ENCODE measurements around the gene TGFB2. TPM values are rescaled to one million over a fixed set of nuclear protein-coding genes. Genes with fewer than 3 reads are reported as not detected.

The TGFB2 gene
- polyA plus RNA-seq, 2 of the 4 experiments (the other 2 are of a cell fraction) = 29.7 to 65.8 TPM

DNA sequence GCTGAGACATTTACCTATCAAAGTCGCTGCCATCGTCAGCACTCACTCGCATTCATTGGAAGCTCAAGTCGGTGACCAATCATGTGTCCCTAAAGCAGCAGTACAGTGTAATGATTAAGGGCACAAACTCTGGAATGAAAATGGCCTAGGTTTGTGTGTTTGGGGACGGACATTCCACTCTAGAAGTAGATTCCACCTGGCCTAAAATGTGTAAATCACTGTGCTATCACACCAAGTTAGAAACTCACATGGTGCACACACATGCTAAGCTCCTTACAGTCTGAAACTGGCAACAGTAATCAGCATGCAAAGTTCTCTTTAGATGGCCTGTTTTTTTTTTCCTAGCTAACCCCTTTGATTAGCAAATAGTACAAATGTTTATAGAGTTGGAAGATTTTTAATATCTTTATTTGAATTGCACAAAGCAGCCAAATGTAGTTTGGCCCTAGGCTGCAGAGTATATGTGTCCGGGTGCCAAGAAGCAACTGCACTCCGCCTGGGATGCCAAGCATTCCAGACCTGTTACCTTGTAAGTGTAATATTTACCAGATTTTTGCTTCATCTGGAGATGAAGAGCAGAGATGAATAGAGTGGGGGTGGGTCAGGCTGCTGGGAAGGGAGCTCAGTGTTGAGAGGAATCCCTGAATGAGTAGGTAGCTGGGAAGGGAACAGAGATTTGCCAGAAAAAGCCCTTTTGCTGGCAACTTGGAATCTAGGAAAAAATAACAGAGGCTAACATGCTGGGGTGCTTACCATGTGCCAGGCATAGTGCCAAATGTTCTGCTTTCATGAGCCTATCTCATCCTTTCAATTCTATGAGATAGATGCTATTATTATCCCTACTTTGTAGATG is 35.2 kb downstream of the TGFB2 start (continued):
- TF ChIP-seq BHLHE40 (IDR thresholded peaks at IDR 0.05; ENCODE audit: low read depth, low read length) (no peak), POLR2AphosphoS2 (conservative IDR thresholded peaks at IDR 0.05; ENCODE audit: low read length) (no peak), HOXB5 (CRISPR knock-in tag; IDR thresholded peaks at IDR 0.05) (no peak), TP53 (CRISPR knock-in tag; IDR thresholded peaks at IDR 0.05) (no peak), MYC (IDR thresholded peaks at IDR 0.05; ENCODE audit: borderline replicate concordance, low read length) (no peak), JUNB (IDR thresholded peaks at IDR 0.05) (peak; percentile 95), EHMT2 (IDR thresholded peaks at IDR 0.05; ENCODE audit: low read depth) (no peak), NR3C1 (IDR thresholded peaks at IDR 0.05) (no peak), CHD4 (IDR thresholded peaks at IDR 0.05; ENCODE audit: borderline replicate concordance) (no peak), RCOR1 (IDR thresholded peaks at IDR 0.05; ENCODE audit: low read depth, low read length) (no peak), ESRRA (IDR thresholded peaks at IDR 0.05; ENCODE audit: borderline replicate concordance, low read length) (no peak), ZNF302 (CRISPR knock-in tag; IDR thresholded peaks at IDR 0.05) (peak; percentile 81), EHF (CRISPR knock-in tag; IDR thresholded peaks at IDR 0.05) (0 out of 2 replicates have a peak, but pooled peaks have one; percentile 7), GATA3 (IDR thresholded peaks at IDR 0.05; ENCODE audit: borderline replicate concordance) (peak; percentile 99), NFE2L2 (conservative IDR thresholded peaks at IDR 0.05; ENCODE audit: low read length) (no peak), HEYL (CRISPR knock-in tag; IDR thresholded peaks at IDR 0.05) (no peak), HOXB13 (CRISPR knock-in tag; IDR thresholded peaks at IDR 0.05; ENCODE audit: low read depth) (0 out of 2 replicates have a peak, but pooled peaks have one; percentile 15), KDM5A (IDR thresholded peaks at IDR 0.05) (no peak), SREBF2 (IDR thresholded peaks at IDR 0.05) (no peak), NPAS2 (CRISPR knock-in tag; IDR thresholded peaks at IDR 0.05; ENCODE audit: borderline replicate concordance) (no peak)
- TF ChIP-seq, protein P1, sequence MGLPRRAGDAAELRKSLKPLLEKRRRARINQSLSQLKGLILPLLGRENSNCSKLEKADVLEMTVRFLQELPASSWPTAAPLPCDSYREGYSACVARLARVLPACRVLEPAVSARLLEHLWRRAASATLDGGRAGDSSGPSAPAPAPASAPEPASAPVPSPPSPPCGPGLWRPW (IDR thresholded peaks at IDR 0.05) = peak; percentile 51; the same call in 1 of the 2 replicates
- TF ChIP-seq, protein P2, sequence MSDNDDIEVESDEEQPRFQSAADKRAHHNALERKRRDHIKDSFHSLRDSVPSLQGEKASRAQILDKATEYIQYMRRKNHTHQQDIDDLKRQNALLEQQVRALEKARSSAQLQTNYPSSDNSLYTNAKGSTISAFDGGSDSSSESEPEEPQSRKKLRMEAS (IDR thresholded peaks at IDR 0.05) = peak; percentile 88
- TF ChIP-seq, protein P3, sequence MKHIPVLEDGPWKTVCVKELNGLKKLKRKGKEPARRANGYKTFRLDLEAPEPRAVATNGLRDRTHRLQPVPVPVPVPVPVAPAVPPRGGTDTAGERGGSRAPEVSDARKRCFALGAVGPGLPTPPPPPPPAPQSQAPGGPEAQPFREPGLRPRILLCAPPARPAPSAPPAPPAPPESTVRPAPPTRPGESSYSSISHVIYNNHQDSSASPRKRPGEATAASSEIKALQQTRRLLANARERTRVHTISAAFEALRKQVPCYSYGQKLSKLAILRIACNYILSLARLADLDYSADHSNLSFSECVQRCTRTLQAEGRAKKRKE (CRISPR knock-in tag; IDR thresholded peaks at IDR 0.05; ENCODE audit: low read depth) = peak; percentile 12; the same call in 1 of the 2 replicates
- TF ChIP-seq, protein P4, sequence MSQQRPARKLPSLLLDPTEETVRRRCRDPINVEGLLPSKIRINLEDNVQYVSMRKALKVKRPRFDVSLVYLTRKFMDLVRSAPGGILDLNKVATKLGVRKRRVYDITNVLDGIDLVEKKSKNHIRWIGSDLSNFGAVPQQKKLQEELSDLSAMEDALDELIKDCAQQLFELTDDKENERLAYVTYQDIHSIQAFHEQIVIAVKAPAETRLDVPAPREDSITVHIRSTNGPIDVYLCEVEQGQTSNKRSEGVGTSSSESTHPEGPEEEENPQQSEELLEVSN (IDR thresholded peaks at IDR 0.05; ENCODE audit: borderline replicate concordance, low read depth) = peak; percentile 43; the same call in 1 of the 2 replicates
- TF ChIP-seq, protein P5, sequence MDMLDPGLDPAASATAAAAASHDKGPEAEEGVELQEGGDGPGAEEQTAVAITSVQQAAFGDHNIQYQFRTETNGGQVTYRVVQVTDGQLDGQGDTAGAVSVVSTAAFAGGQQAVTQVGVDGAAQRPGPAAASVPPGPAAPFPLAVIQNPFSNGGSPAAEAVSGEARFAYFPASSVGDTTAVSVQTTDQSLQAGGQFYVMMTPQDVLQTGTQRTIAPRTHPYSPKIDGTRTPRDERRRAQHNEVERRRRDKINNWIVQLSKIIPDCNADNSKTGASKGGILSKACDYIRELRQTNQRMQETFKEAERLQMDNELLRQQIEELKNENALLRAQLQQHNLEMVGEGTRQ (IDR thresholded peaks at IDR 0.05) = no peak

DNA sequence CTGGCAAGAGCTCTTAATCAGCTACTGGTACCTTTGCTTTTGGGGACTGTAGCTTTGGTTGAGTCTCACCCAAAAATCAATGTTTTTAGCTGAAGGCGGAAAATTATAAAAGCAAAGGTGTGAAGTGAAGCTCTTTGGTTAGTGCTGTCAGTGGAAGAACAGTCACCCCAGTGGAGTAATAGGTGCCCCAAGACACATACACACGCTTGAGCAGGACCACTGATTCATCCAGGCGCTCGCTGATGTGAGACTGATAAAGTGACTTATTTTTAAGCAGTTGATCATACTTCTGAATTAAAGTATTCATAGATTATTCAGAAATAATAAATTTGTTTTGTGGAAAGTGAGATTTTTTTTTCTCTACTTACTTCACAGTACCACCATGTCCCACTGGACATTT is 37.1 kb downstream of the TGFB2 start:
- Histone ChIP-seq H3K9me3 (no peaks in the 10 kb centered on the region), H3K4me3 (no peak overlapping the region), H3K27ac (peak overlapping the region; percentile 92 to 94), H3K4me2 (peak overlapping the region; percentile 85; the same call in 2 of the 3 replicates), H3K4me1 (peaks cover 95% of the 10 kb centered on the region)
- POLR2A ChIA-PET = interaction anchor here (0.5 to 1.2 kb wide), 3 partner anchors 13 to 37 kb away, joined by 3 to 4 read pairs (median 3); partner anchors contain the start of gene TGFB2
- ATAC-seq = no peak
- CTCF ChIA-PET = no interaction called here
- WGBS (ENCODE audit: missing lambda C conversion rate) = 90% methylated on average over 4 of the region's 4 CpGs
- FAIRE-seq = no peak
- no peak for DNase-seq (ENCODE audit: low read depth in 1 of 2, low spot score in 1 of 2)
- no peak for TF ChIP-seq HEYL (CRISPR knock-in tag; IDR thresholded peaks at IDR 0.05)
- TF ChIP-seq, protein P6, sequence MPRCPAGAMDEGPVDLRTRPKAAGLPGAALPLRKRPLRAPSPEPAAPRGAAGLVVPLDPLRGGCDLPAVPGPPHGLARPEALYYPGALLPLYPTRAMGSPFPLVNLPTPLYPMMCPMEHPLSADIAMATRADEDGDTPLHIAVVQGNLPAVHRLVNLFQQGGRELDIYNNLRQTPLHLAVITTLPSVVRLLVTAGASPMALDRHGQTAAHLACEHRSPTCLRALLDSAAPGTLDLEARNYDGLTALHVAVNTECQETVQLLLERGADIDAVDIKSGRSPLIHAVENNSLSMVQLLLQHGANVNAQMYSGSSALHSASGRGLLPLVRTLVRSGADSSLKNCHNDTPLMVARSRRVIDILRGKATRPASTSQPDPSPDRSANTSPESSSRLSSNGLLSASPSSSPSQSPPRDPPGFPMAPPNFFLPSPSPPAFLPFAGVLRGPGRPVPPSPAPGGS (IDR thresholded peaks at IDR 0.05) = no peak
- TF ChIP-seq FOXS1 (CRISPR knock-in tag; IDR thresholded peaks at IDR 0.05) = no peak
- no peak for TF ChIP-seq CBX2 (IDR thresholded peaks at IDR 0.05; ENCODE audit: borderline replicate concordance, low read depth)
- TF ChIP-seq FOSL2 (IDR thresholded peaks at IDR 0.05) = no peak
- no peak for TF ChIP-seq FOSL2 (CRISPR knock-in tag; IDR thresholded peaks at IDR 0.05)
- no peak for TF ChIP-seq CHD2 (IDR thresholded peaks at IDR 0.05; ENCODE audit: low read length, partially characterized antibody)
- no peak for TF ChIP-seq RCOR1 (IDR thresholded peaks at IDR 0.05; ENCODE audit: low read depth, low read length)
- no peak for TF ChIP-seq FOSB (CRISPR knock-in tag; IDR thresholded peaks at IDR 0.05)
- TF ChIP-seq GATA3 (IDR thresholded peaks at IDR 0.05; ENCODE audit: borderline replicate concordance) = no peak
- TF ChIP-seq JUN (IDR thresholded peaks at IDR 0.05) = no peak
- TF ChIP-seq KDM1A (IDR thresholded peaks at IDR 0.05; ENCODE audit: low read depth) = no peak
- TF ChIP-seq, protein P4 (IDR thresholded peaks at IDR 0.05; ENCODE audit: borderline replicate concordance, low read depth) = no peak
- TF ChIP-seq ESRRA (IDR thresholded peaks at IDR 0.05; ENCODE audit: borderline replicate concordance, low read length) = no peak
- no peak for TF ChIP-seq ZC3H11A (IDR thresholded peaks at IDR 0.05)
- no peak for TF ChIP-seq POLR2AphosphoS2 (conservative IDR thresholded peaks at IDR 0.05; ENCODE audit: low read length)
- TF ChIP-seq HOXB13 (CRISPR knock-in tag; IDR thresholded peaks at IDR 0.05; ENCODE audit: low read depth) = no peak
